GM19468 (cell line): ENCODE measurements around the gene UCK2.
A peak's percentile ranks its signal among the peaks of the same experiment; 100 is the strongest.
"Not testable (repeated sequence)": the region's sequence is repeated elsewhere in the genome, so short reads cannot be mapped to it uniquely, and the experiment has no call there.

ENCODE experiments used
- ATAC-seq: cut with Tn5 transposase; IDR thresholded peaks from one replicate; pipeline ENCODE4 v1.9.1; 2021; ENCODE audit warnings: mild to moderate bottlenecking, moderate library complexity, moderate number of reproducible peaks; ENCODE audit not compliant: unreplicated experiment; ENCODE audit errors: extremely low read depth

The UCK2 gene

DNA sequence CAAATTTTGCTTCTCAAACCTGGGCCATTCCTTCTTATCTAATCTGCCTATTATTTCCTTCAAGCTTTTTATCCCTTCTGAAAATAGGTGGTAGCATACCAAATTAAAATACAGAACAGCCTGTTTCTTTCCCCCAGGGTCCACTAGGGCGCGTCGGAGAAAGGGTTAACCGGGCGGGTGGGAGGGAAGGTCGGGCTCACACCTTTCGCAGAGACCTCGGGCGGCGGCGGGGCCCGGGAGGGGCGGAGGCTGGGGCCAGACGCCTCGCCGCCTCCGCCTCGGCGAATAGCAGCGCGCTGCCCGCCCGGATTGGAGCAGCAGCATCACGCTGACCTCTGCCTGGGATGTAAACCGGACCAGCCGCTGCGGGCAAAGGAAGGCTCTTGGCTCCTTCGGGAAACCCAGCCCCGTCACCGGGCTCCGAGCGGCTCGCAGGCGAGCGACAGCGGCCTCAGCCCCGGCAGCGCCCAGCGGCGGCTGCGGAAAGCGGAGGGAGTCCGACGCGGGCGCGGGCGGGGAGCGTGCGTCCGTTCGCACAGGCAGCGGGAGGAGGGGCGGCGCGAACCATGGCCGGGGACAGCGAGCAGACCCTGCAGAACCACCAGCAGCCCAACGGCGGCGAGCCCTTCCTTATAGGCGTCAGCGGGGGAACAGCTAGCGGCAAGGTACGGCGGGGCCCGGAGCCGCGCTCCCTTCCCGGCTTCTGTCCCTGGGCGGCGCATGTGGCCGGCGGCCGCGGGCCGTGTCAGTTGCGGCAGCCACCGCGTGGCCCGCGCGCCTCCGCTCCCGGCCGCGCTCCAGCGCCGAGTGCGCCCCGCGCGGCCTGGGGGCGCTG is at the start of gene UCK2:
Gene UCK2, plus strand, starts transcription at position 347 of the 835 bp plus-strand sequence. Its CDS starts 220 bp downstream, at position 567.
- peak; percentile 65 for ATAC-seq

DNA sequence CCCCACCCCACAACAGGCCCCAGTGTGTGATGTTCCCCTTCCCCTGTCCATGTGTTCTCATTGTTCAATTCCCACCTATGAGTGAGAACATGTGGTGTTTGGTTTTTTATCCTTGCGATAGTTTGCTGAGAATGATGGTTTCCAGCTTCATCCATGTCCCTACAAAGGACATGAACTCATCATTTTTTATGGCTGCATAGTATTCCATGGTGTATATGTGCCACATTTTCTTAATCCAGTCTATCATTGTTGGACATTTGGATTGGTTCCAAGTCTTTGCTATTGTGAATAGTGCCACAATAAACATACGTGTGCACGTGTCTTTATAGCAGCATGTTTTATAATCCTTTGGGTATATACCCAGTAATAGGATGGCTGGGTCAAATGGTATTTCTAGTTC is 49.2 kb upstream of the UCK2 start:
- not testable (repeated sequence) for ATAC-seq

DNA sequence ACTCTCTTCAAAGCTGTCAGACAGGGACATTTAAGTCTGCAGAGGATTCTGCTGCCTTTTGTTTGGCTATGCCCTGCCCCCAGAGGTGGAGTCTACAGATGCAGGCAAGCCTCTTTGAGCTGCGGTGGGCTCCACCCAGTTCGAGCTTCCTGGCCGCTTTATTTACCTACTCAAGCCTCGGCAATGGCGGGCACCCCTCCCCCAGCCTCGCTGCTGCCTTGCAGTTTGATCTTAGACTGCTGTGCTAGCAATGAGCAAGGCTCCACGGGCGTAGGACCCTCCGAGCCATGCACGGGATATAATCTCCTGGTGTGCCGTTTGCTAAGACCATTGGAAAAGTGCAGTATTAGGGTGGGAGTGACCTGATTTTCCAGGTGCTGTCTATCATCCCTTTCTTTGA is 43.9 kb upstream of the UCK2 start:
- not testable (repeated sequence) for ATAC-seq

DNA sequence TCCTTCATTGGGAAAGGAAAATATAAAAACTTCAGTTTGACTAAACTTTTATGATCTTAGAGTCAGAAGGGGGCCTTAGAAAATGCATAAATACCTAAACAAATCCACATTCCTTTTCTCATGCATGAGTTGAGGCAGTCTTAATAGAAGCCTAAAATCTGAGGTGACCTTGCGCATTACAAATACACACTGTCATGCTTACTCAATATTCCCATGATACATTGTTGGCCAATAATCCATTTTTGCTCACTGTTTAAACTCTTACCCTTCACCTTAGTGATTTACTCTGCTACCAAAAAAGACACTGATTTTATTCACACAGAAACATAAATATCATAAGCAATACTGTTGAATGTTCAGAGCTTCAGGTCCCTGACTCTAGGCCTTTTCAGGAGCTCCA is 39.7 kb upstream of the UCK2 start:
- no peak for ATAC-seq

DNA sequence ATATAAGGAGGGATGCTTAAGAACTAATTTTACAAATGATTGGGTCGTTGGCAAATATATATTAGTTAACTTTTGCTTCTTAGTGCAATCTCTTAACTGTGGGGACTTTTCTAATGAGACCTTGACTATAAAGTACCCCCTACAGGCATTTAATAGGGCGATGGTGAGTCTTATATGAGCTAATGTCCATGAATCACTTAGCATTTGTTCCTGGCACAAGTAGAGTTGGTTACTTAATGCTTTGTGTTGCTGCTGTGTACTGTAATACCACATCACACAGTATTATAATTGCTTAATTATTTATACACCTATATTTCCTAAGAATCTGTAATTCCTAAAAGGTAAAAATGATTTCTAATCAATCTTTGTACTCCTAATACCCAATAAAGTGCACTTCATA is 33.5 kb upstream of the UCK2 start:
- ATAC-seq = no peak

DNA sequence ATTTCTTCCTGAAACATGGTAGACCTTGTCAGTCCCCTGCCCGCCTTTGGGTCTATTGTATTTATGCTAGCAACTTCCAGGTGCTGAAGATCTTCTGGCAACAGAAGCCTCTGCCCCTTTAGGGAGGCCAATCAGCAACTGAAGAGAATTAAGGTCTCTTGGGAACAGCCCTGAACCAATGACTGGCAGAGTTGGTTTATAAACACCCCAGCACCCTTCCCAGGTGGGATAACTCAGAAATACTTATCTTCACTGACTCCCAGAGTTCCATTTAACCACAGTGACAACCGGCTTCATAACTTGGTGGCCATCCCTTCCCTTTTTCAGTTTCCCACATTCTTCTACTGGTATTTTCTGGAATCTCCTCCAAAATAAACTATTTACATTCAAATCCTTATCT is 31.5 kb upstream of the UCK2 start:
- ATAC-seq = no peak

DNA sequence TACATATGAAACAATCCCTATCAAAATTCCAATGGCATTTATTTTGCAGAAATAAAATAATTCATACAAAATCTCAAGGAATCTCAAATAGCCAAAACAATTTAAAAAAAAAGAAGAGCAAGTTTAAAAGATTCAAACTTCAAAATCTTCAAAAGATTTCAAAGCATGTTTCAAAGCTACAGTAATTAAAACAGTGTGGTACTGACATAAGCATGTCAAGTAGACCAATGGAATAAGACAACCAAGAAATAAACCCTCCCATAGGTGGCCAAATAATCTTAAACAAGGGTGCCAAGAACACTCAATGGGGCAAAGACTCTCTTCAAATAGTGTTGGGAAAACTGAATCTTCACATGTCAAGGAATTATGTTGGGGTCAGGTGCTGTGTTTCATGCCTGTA is 28.0 kb upstream of the UCK2 start:
- no peak for ATAC-seq

DNA sequence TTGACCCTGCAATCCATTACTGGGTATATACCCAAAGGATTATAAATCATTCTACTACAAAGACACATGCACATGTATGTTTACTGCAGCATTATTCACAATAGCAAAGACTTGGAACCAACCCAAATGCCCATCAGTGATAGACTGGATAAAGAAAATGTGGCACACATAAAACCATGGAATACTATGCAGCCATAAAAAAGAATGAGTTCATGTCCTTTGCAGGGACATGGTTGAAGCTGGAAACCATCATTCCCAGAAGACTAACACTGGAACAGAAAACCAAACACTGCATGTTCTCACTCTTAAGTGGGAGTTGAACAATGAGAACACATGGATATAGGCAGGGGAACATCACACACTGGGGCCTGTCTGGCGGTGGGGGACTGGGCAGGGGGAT is 22.9 kb upstream of the UCK2 start:
- ATAC-seq = not testable (repeated sequence)

DNA sequence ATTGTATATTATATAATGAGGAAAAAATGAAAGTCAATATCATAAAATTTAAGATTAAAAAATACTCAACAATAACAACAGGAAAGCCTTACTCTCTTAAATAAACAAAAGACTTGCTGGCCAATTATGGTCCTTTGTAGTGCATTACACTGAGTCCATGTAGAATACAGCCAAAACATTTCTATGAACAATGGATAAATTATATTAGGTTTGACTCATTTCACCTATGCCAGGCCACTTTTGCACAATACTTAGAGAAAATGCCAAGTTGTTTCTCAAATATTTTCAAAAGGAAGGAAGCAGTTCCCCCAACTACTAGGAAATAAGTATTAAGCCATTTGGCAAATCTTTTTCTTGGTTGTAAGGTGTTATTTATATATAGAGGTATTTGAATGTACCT is 19.8 kb upstream of the UCK2 start:
- ATAC-seq = no peak

DNA sequence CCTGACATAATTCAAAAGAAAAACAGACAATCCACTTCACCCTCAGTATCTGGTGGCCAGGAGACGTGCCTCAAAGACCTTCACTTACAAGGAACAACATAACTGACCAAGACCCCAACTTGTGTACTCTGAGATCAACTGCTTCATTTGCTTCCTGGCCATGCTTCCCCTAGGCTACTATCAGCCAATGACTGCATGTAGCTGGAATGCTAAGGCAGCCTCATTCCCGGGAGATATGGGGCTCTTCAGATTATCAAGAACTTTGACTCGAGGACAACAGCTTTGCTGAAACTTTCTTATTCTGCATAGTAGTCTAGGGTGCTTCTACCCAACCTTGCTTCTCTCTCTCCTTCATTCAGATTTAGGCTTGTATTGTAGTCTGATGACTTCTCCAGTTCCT is 11.7 kb upstream of the UCK2 start:
- no peak for ATAC-seq

DNA sequence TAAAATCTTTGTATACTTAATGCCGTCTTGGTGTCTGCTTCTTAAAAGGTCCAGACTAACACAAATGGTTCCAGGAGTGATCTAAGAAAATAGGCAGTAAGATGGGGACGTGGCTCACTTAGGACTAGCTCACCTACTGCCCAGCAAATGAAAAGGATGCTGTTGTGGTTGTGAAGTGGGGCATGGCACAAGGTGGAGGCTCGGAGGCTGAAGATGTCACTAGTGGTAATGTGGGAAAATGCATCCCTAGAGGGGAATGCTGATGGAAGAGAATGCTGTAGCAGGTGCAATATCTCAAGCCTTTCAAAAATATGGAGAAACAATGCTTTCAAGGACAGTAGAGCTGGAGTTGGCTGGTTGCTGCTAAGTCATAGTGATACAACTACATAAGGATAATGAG is 11.3 kb upstream of the UCK2 start:
- ATAC-seq = no peak

DNA sequence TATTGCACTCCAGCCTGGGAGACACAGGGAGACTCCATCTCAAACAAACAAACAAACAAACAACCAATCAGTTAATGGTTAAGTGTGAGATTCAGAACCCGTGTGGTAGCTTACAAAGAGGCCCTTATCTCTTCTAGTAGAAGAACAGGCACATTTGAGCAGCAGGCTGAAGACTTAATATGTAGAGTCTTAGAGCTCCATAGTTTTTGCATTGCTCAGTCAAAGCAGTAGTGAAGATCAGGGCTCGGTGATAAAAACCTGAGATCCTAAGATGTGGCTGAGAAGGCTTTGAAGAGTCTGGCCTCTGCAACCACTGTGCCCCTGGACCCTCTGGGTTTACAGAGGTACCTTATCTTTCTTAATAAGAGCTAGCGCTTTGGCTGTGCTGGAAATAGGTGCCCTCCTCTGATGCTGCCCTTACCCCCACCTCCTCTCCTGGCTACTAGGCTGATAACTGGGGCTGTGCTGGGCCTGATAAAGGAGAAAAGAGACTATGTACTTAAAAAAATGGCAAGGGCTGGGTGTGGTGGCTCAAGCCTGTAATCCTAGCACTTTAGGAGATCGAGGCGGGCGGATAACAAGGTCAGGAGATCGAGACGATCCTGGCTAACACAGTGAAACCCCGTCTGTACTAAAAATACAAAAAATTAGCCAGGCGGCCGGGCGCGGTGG is 10.5 kb upstream of the UCK2 start:
- no peak for ATAC-seq

DNA sequence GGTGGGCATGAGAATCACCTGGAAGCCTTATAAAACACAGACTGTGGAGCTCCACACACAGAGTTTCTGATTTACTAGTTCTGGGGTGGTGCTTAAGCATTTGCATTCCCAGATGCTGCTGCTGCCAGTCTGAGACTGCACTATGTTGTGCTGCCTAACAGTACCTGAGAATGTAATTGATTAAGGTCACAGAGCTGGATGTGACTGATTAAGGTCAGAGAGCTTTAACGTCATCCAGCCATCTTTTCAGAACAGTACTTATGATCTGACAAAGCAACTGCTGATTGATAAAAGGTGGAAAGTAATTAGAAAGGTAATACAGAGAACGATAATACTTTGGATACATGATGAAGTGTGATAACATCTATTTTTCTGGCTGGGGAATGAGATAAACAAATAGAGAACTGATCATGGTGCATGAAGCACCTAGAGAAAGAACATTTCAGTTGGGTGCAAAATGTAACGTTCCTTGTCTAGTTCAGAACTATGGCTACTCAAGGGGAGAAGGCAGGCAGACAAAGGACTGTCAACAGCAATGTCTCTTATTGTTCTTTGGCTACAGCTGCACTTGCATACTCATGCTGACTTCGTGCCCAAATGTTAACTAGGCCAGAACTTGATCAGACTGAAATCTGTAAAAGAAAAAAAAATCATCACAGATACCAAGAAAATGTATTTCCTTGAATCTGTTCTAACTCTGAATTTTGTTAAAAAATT is 3.7 kb upstream of the UCK2 start:
- ATAC-seq = no peak

DNA sequence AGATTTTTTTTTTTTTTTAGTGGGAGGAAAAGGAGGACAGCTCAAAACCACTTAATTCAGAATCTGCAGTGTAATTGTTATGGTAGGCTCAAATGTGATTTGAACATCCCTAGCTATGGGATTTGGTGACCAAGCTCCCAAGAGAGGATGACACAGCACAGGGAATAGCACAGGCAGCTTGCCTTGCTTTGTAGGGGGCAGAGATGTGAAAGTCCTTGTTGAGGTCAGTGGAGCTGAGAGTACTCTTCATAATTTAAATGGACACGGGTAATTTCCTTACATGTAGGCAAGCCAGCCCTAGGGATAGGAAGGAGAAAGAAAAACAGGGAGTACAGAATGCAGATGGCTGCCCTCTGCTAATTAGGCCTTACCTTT is 3.2 kb upstream of the UCK2 start:
- no peak for ATAC-seq

DNA sequence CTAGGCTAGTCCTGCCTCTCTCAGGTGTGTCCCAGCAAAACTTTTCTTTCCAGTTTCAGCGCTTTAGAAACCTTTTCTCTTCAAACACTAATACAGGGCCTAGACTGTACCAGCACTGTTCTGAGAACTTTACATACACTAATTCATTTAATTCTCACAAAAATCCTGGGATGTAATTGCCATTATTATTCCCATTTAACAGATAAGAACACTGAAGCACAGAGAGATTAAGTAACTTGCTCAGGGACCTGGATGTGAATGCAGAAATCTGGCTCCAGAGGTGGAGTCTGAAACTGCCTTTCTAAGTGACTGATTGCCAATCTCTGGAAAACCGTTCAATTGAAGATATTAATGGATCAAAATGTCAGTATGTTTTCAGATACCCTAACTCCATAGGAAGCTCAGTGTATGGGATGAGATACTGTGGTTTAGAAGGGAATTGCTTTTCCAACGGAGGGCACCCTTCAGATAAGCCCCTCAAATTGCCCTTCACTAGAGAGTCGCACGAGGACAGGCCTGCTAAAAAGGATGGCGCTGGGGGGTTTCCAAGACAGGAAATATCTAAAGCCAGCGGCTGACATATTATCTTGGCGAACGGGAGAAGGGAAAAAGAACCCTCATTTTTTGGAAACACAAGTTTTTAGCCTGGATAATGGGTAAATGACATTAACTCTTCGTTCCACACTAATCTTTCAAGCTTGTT is 698 bp upstream of the UCK2 start:
- ATAC-seq = no peak

DNA sequence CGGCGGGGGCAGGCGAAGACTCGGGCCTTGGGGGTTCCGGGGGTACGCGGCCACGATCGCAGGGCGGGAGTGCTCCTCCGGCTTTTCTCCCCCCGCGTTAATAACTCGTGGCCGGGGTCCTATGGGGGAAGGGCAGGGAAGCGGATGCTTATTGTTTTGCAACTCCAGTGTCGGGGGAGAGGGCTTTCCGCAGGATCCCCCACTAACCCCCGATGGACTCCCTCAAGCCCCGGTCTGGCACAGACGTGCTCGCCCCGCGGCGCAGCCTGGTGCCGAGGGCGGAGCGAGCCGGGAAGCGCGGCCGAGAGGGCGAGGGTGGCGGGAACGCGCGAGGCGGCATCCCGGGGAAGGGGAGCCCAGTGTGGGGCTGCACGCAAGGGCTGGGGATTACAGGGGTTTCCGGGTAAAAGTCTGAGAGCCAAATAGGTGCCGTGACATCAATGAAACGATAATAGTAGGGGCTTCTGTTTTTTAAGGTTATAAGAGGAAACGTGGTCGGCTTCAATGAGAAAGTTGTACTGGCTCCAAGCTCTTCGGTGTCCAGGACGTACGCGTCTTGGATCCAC is 772 bp downstream of the UCK2 start:
- ATAC-seq = peak; percentile 20

DNA sequence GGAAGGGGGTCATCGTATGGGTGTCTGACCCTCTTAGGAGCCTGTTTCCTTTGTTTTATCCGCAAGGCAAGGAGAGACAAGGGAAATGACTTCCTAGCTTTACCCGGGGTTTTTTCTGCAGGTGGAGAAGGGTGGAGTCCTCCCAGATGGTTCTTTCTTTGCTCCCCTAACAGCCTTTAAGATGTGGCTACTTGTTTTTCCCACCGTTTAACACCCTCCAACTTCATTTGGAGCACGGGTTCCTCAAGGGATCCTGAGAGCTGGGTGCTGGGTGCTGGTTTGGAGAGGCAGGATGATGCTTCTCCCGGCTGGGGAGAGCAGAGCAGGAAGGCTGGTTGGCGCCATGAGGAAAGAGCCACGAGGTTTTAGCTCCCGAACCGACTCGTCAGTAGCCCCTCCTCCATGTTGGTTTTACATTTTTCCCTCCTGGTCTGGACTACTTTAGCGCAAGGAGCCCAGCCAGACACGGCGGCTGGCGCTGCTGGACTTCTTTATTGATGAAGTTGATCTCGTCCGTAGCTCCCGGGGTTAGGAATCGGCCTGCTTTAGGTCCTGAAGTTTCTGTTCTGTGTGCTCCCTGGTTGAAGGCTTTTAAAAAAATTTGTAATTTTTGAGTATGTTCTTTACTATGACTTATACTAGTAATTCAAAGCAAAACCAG is 1.4 kb downstream of the UCK2 start:
- no peak for ATAC-seq

DNA sequence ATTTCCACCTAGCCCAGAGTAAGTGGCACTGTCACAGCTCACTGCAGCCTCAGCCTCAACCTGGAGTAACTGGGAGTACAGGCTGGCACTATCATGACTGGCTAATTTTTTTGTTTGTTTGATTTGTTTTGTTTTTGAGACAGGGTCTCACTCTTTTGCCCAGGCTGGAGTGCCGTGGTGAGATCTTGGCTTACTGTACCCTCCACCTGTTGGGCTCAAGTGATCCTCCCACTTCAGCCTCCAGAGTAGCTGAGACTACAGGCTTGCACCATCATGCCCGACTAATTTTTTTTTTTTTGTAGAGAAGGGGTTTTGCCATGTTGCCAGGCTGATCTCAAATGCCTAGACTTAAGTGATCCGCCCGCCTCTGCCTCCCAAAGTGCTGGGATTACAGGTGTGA is 2.5 kb downstream of the UCK2 start:
- no peak for ATAC-seq

DNA sequence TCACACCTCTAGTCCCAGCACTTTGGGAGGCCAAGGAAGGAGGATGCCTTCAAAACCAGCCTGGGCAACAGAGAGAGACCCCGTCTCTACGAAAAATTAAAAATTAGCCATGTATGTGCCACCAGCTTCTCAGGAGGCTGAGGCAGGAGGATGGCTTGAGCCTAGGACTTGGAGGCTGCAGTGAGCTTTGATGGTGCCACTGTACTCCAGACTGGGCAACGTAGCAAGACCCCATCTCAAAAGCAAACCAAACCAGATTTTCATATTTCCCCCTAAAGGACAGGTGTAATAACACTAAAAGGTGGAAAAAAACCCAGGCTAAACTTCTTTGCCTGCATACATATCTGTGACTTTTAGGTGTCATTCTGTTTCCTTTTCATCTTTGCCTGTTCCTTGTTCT is 3.7 kb downstream of the UCK2 start:
- ATAC-seq = no peak

DNA sequence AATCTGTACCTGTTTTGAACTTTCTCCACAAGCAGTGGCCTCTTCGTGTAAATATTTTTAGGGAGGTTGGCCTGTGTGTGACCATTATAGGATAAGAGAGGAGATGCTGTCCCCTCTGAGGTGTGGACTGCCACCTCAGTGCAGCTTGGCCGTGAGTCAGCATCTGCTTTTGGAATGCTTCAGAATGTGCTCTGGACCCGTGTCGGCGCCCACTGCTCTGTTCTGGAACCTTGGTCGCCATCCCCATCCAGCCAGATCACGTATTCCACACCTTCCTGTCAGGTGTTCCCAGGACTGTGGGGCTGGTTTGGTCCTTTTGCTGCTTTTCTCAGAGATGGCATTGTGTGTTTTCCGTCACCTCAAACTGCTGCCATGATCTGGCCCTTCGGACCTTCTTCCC is 5.5 kb downstream of the UCK2 start:
- ATAC-seq = no peak
